ENCODE results near the gene PRDM11. TPM values are rescaled to one million over a fixed set of nuclear protein-coding genes. Genes with fewer than 3 reads are reported as not detected.

Gene PRDM11
- total RNA-seq, 1 donor from 2014 or later = 32.9 TPM

- DNase-seq (ENCODE audit: low spot score) = no peak
- peaks cover 8% of the 10 kb centered on the region for H3K4me1 Mint-ChIP-seq (ENCODE audit: low read depth)
- H3K27ac Mint-ChIP-seq (ENCODE audit: unreplicated experiment) = no peak overlapping the region
- peaks cover 2% of the 10 kb centered on the region for H3K36me3 Mint-ChIP-seq (ENCODE audit: low read depth)
- H3K9me3 Mint-ChIP-seq (ENCODE audit: low read depth) = peaks cover 10% of the 10 kb centered on the region
- H3K27me3 Mint-ChIP-seq (ENCODE audit: low read depth) = peaks cover 29% of the 10 kb centered on the region
- H3K4me3 Mint-ChIP-seq (ENCODE audit: unreplicated experiment) = no peak overlapping the region
- no peak for TF ChIP-seq CTCF (IDR thresholded peaks at IDR 0.05)
Observed at GRCh38 chr11:45275828-45276227, 129.4 kb downstream of the PRDM11 start.

- no peak for DNase-seq (ENCODE audit: low spot score)
- peaks cover 2% of the 10 kb centered on the region for H3K36me3 Mint-ChIP-seq (ENCODE audit: low read depth)
- H3K9me3 Mint-ChIP-seq (ENCODE audit: low read depth) = peaks cover 6% of the 10 kb centered on the region
- peaks cover 19% of the 10 kb centered on the region for H3K27me3 Mint-ChIP-seq (ENCODE audit: low read depth)
- H3K4me1 Mint-ChIP-seq (ENCODE audit: low read depth) = peaks cover 12% of the 10 kb centered on the region
- H3K27ac Mint-ChIP-seq (ENCODE audit: unreplicated experiment) = no peak overlapping the region
- no peak overlapping the region for H3K4me3 Mint-ChIP-seq (ENCODE audit: unreplicated experiment)
- no peak for TF ChIP-seq CTCF (IDR thresholded peaks at IDR 0.05)
Observed at GRCh38 chr11:45278714-45279113, 132.3 kb downstream of the PRDM11 start.

- no peak for TF ChIP-seq CTCF (IDR thresholded peaks at IDR 0.05)
- peaks cover 6% of the 10 kb centered on the region for H3K9me3 Mint-ChIP-seq (ENCODE audit: low read depth)
- DNase-seq (ENCODE audit: low spot score) = no peak
- H3K27ac Mint-ChIP-seq (ENCODE audit: unreplicated experiment) = no peak overlapping the region
- peaks cover 12% of the 10 kb centered on the region for H3K4me1 Mint-ChIP-seq (ENCODE audit: low read depth)
- H3K27me3 Mint-ChIP-seq (ENCODE audit: low read depth) = peaks cover 19% of the 10 kb centered on the region
- H3K4me3 Mint-ChIP-seq (ENCODE audit: unreplicated experiment) = no peak overlapping the region
- peaks cover 2% of the 10 kb centered on the region for H3K36me3 Mint-ChIP-seq (ENCODE audit: low read depth)
Observed at GRCh38 chr11:45279645-45280044, 133.2 kb downstream of the PRDM11 start.

- DNase-seq (ENCODE audit: low spot score) = no peak
- Mint-ChIP-seq H3K9me3 (ENCODE audit: low read depth) (peaks cover 6% of the 10 kb centered on the region), H3K4me3 (ENCODE audit: unreplicated experiment) (no peak overlapping the region), H3K36me3 (ENCODE audit: low read depth) (peaks cover 2% of the 10 kb centered on the region), H3K27ac (ENCODE audit: unreplicated experiment) (no peak overlapping the region), H3K27me3 (ENCODE audit: low read depth) (peaks cover 18% of the 10 kb centered on the region), H3K4me1 (ENCODE audit: low read depth) (peaks cover 14% of the 10 kb centered on the region)
- TF ChIP-seq CTCF (IDR thresholded peaks at IDR 0.05) = no peak
Observed at GRCh38 chr11:45280449-45280848, 134.0 kb downstream of the PRDM11 start.

- Mint-ChIP-seq H3K27me3 (ENCODE audit: low read depth) (peaks cover 21% of the 10 kb centered on the region), H3K27ac (ENCODE audit: unreplicated experiment) (no peak overlapping the region), H3K4me1 (ENCODE audit: low read depth) (peaks cover 19% of the 10 kb centered on the region), H3K9me3 (ENCODE audit: low read depth) (peaks cover 6% of the 10 kb centered on the region), H3K4me3 (ENCODE audit: unreplicated experiment) (no peak overlapping the region), H3K36me3 (ENCODE audit: low read depth) (no peaks in the 10 kb centered on the region)
- no peak for TF ChIP-seq CTCF (IDR thresholded peaks at IDR 0.05)
- no peak for DNase-seq (ENCODE audit: low spot score)
Observed at GRCh38 chr11:45282081-45282480, 135.6 kb downstream of the PRDM11 start.

Other genes starting within 250 kb of the PRDM11 start
- 50.1 to 97.5 TPM (median 96.9 TPM) in 3 replicates for gene TP53I11, start 195.8 kb upstream of the PRDM11 start, total RNA-seq
- 1.8 to 3.2 TPM (median 2.8 TPM) in 3 replicates for gene SYT13, start 139.7 kb downstream of the PRDM11 start, total RNA-seq

All from chondrocyte (in vitro differentiated cells).